Stomach (tissue), 4 donors: ENCODE data around the gene SPATA3.

Experiments used
- CTCF ChIP-seq, 7 experiments: fragments of 450-650 bp in 4 of 7; fragments of 200-600 bp in 3 of 7; sonication (generic) in 3 of 7; IDR thresholded peaks; one replicate each; pipeline ENCODE4 v1.5.1; 2016 to 2019; ENCODE audit warnings: antibody characterized with exemption in 7 of 7, control low read depth in 2 of 7, mild to moderate bottlenecking in 1 of 7
- EP300 ChIP-seq: sonication (generic); formaldehyde crosslinking; IDR thresholded peaks from one replicate; pipeline ENCODE4 v1.6.1; 2017; ENCODE audit warnings: antibody characterized with exemption

- TF ChIP-seq EP300 (no peak), CTCF (IDR thresholded peaks at IDR 0.05) (no peak)
Measured at GRCh38 chr2:231051116-231051515, 55.2 kb downstream of the SPATA3 start.
